Myometrial cell (primary cell): ENCODE data around the gene PPIL4. TPM values are rescaled to one million over a fixed set of nuclear protein-coding genes. Genes with fewer than 3 reads are reported as not detected.

Experiments
- total RNA-seq: library from RNA; depleted of rRNA; stranded (reverse); fragments of >200 nt; gene quantifications from 2 replicates; pipeline ENCODE4 v1.2.3, GENCODE V29; 2015

PPIL4 gene
- total RNA-seq, result 14.4 and 21.6 TPM in 2 replicates

GRCh38 chr6:149545754-149546471, at the start of gene PPIL4:
Gene PPIL4 (minus strand): TSS chr6:149546043. CDS start chr6:149546005, 38 bp downstream.

DNA sequence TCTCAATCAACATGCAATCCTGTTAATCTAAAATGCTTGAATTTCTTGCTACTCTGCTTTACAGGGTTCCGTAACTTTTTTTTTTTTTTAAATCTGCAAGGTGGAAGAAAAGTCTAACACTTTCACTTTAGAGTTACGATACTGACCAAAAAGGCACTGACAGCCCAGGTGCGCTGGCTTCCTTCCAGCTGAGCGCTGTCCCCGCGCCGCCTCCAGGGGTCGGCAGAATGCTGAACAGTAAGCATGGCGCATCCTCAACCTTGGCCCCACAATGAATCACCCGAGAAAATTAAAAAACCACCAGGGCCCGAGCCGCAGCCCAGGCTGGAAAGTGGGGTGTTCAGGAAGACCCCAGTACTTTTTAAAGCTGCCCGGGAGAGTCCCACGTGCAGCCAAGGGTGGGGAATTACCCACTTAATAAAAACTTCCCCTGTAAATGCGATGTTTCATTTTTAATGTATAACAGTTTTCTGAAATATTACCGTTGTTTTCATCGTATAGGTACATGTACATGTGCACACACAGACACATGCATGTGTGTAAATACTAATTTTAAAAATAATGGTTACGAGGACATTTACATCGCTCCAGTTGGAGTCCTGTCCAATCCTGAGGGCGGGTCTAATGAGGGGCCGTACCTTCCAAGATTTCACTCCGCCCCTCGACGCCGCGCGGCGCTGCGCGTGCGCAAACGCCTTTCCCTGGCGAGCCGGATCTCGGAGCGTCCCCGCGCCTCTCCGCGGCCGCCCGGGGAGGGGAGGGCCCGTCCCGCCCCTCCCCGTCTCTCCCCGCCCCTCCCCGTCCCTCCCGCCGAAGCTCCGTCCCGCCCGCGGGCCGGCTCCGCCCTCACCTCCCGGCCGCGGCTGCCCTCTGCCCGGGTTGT, 19.9 kb upstream of the PPIL4 start, which contains the start of gene GINM1:
GINM1 (plus strand) TSS at position 849 of the 883 bp plus-strand sequence. CDS start 40 bp downstream, outside the sequence.

GRCh38 chr6:149484733-149485700, 60.8 kb downstream of the PPIL4 start, which contains the start of gene ZC3H12D:
Gene ZC3H12D (minus strand): TSS chr6:149485014. CDS start chr6:149474543, 10,471 bp downstream.

Other genes starting within 250 kb of the PPIL4 start
- gene TAB2, start 228.3 kb downstream of the PPIL4 start, total RNA-seq, result 15.9 and 22.3 TPM in 2 replicates
- gene SUMO4, start 145.8 kb downstream of the PPIL4 start, total RNA-seq, result not detected in 2 replicates
- under 0.01 TPM in 1 of 2 replicates, not detected in the other for gene ZC3H12D, start 61.0 kb downstream of the PPIL4 start, total RNA-seq
- 47.9 and 53.6 TPM in 2 replicates for gene GINM1, start 20.3 kb upstream of the PPIL4 start, total RNA-seq
- 23.7 and 24.5 TPM in 2 replicates for gene KATNA1, start 102.7 kb upstream of the PPIL4 start, total RNA-seq
- 8.1 and 14.9 TPM in 2 replicates for gene LATS1, start 172.1 kb upstream of the PPIL4 start, total RNA-seq
- 30.6 and 33.3 TPM in 2 replicates for gene NUP43, start 200.5 kb upstream of the PPIL4 start, total RNA-seq
- 172 and 183 TPM in 2 replicates for gene PCMT1, start 203.7 kb upstream of the PPIL4 start, total RNA-seq